SK-N-SH (cell line): Measurements from ENCODE around the gene C3orf33. TPM values are rescaled to one million over a fixed set of nuclear protein-coding genes. Genes with fewer than 3 reads are reported as not detected.
A peak's percentile ranks its signal among the peaks of the same experiment; 100 is the strongest.

ENCODE experiments used
- CTCF ChIA-PET: fragments of 300-600, 350-600 bp; formaldehyde crosslinking; extraction: SDS; loops from one replicate; lab custom pipeline; 2021; lab: Yijun Ruan, JAX
- POLR2A ChIA-PET: fragments of 350-600 bp; sonication (Branson Sonifier 250); formaldehyde crosslinking; extraction: SDS; loops from one replicate; lab custom pipeline; 2020; ENCODE audit warnings: antibody characterized with exemption, inconsistent platforms; lab: Yijun Ruan, JAX
- DNase-seq: peaks from one replicate; pipeline ENCODE4 v3.0.0; 2012
- H2AFZ ChIP-seq: fragments of 200-600 bp; sonication (generic); 2 replicates; pipeline ENCODE4 v1.8.1; 2016; ENCODE audit warnings: antibody characterized with exemption, mild to moderate bottlenecking, low read depth
- H3F3A ChIP-seq: fragments of 200-600 bp; sonication (generic); replicated peaks from 2 replicates; pipeline ENCODE3; 2016; ENCODE audit warnings: antibody characterized with exemption, mild to moderate bottlenecking; ENCODE audit not compliant: insufficient read depth
- H3K27ac ChIP-seq, 2 experiments: fragments of 200-500 bp in 1 of 2; fragments of 200-600 bp in 1 of 2; sonication (Bioruptor generic) in 1 of 2; sonication (generic), shearing (Covaris generic) in 1 of 2; 2 replicates each; pipeline versions ENCODE4 v1.5.1 to v1.6.1; 2014 to 2016; ENCODE audit warnings: low read depth in 2 of 2, inconsistent platforms in 1 of 2, low read length in 1 of 2, mild to moderate bottlenecking in 1 of 2, mixed read lengths in 1 of 2
- H3K27me3 ChIP-seq: fragments of 200-600 bp; sonication (generic), shearing (Covaris generic); 2 replicates; pipeline ENCODE4 v1.6.1; 2016; ENCODE audit warnings: mixed run types; ENCODE audit not compliant: insufficient read depth
- H3K36me3 ChIP-seq, 2 experiments: fragments of 200-500 bp in 1 of 2; fragments of 200-600 bp in 1 of 2; sonication (Bioruptor generic) in 1 of 2; sonication (generic) in 1 of 2; replicated peaks in 1 of 2; 2 replicates each; pipeline versions ENCODE3 to v1.5.1; 2014 to 2016; ENCODE audit warnings: low read length in 1 of 2, mild to moderate bottlenecking in 1 of 2; ENCODE audit not compliant: insufficient read depth in 2 of 2, control insufficient read depth in 1 of 2
- H3K4me1 ChIP-seq, 2 experiments: fragments of 200-500 bp in 1 of 2; fragments of 200-600 bp in 1 of 2; sonication (Bioruptor generic) in 1 of 2; sonication (generic), shearing (Covaris generic) in 1 of 2; 2 replicates each; pipeline versions ENCODE4 v1.5.1 to v1.6.1; 2014 to 2016; ENCODE audit warnings: low read depth in 1 of 2, low read length in 1 of 2, mixed run types in 1 of 2; ENCODE audit not compliant: insufficient read depth in 2 of 2, control insufficient read depth in 1 of 2
- H3K4me2 ChIP-seq: fragments of 200-600 bp; sonication (generic), shearing (Covaris generic); 2 replicates; pipeline ENCODE4 v1.6.1; 2017; ENCODE audit warnings: mixed run types
- H3K4me3 ChIP-seq, 2 experiments: fragments of 200-500 bp in 1 of 2; fragments of 200-600 bp in 1 of 2; sonication (Bioruptor generic) in 1 of 2; sonication (generic), shearing (Covaris generic) in 1 of 2; 2 replicates each; pipeline versions ENCODE4 v1.5.1 to v1.8.1; 2014 to 2016; ENCODE audit warnings: low read depth in 2 of 2, inconsistent platforms in 1 of 2, low read length in 1 of 2, mild to moderate bottlenecking in 1 of 2, mixed read lengths in 1 of 2, moderate library complexity in 1 of 2
- H3K79me2 ChIP-seq: fragments of 200-600 bp; sonication (generic); 2 replicates; pipeline ENCODE4 v1.8.1; 2017; ENCODE audit warnings: mild to moderate bottlenecking; ENCODE audit not compliant: insufficient read depth
- H3K9ac ChIP-seq: fragments of 200-600 bp; sonication (generic); 2 replicates; pipeline ENCODE4 v1.6.1; 2017; ENCODE audit warnings: mixed run types
- H3K9me2 ChIP-seq: fragments of 200-600 bp; sonication (generic); 2 replicates; pipeline ENCODE4 v1.6.1; 2017; ENCODE audit warnings: mixed run types
- H3K9me3 ChIP-seq: fragments of 200-600 bp; sonication (generic); 2 replicates; pipeline ENCODE4 v1.6.1; 2017; ENCODE audit warnings: mixed run types, mild to moderate bottlenecking, moderate library complexity
- H4K20me1 ChIP-seq: fragments of 200-600 bp; sonication (generic); 2 replicates; pipeline ENCODE4 v1.6.1; 2017; ENCODE audit warnings: mild to moderate bottlenecking, mixed run types; ENCODE audit not compliant: insufficient read depth
- FOXJ3 ChIP-seq: sonication (generic); formaldehyde crosslinking; IDR thresholded peaks from 2 replicates; pipeline ENCODE4 v1.5.1; 2020; ENCODE audit warnings: mild to moderate bottlenecking, missing genetic modification reagents
- FOXM1 ChIP-seq: IDR thresholded peaks from 2 replicates; pipeline ENCODE4 v1.4.0; 2012; ENCODE audit warnings: low read depth, mild to moderate bottlenecking
- GABPA ChIP-seq: IDR thresholded peaks from 2 replicates; pipeline ENCODE4 v1.4.0; 2012; ENCODE audit warnings: low read depth, mild to moderate bottlenecking
- JUND ChIP-seq: IDR thresholded peaks from 2 replicates; pipeline ENCODE4 v1.4.0; 2012
- MEF2A ChIP-seq: IDR thresholded peaks from 2 replicates; pipeline ENCODE4 v1.4.0; 2012; ENCODE audit warnings: low read depth, borderline replicate concordance
- NRF1 ChIP-seq: IDR thresholded peaks from 2 replicates; pipeline ENCODE4 v1.6.1; 2012; ENCODE audit warnings: low read depth, mild to moderate bottlenecking, low read length
- RAD21 ChIP-seq: IDR thresholded peaks from 2 replicates; pipeline ENCODE4 v1.6.1; 2012; ENCODE audit warnings: mild to moderate bottlenecking, low read length
- RXRA ChIP-seq: IDR thresholded peaks from 2 replicates; pipeline ENCODE4 v1.4.0; 2012; ENCODE audit warnings: low read depth, mild to moderate bottlenecking, borderline replicate concordance
- SMC3 ChIP-seq: IDR thresholded peaks from 2 replicates; pipeline ENCODE4 v1.6.1; 2012; ENCODE audit warnings: low read depth, low read length, improper control_type of control experiment
- TEAD4 ChIP-seq: IDR thresholded peaks from 2 replicates; pipeline ENCODE4 v1.4.0; 2012; ENCODE audit warnings: mild to moderate bottlenecking, borderline replicate concordance; ENCODE audit not compliant: insufficient read depth
- YY1 ChIP-seq: IDR thresholded peaks from 2 replicates; pipeline ENCODE4 v1.4.0; 2012; ENCODE audit warnings: low read depth, mild to moderate bottlenecking
- WGBS: methylation state at CpG from one replicate; pipeline ENCODE4 v1.1.6; 2017; ENCODE audit warnings: low lambda C conversion rate; 5-methylcytosine and 5-hydroxymethylcytosine counted together
- polyA plus RNA-seq, 3 experiments: library from polyadenylated mRNA; depleted of rRNA; stranded (reverse); fragments of >200 nt; gene quantifications; 2 replicates each; pipeline ENCODE4 v1.2.3, GENCODE V29; 2012
- TF ChIP-seq, protein P1 (sequence below): IDR thresholded peaks from 2 replicates; pipeline ENCODE4 v1.4.0; 2012; ENCODE audit warnings: low read depth, borderline replicate concordance
- TF ChIP-seq, protein P2 (sequence below): IDR thresholded peaks from 2 replicates; pipeline ENCODE4 v1.4.0; 2012; ENCODE audit warnings: low read depth
- TF ChIP-seq, protein P3 (sequence below): IDR thresholded peaks from 2 replicates; pipeline ENCODE4 v1.6.1; 2012; ENCODE audit warnings: mild to moderate bottlenecking, low read depth, low read length, moderate library complexity
- TF ChIP-seq, protein P4 (sequence below): fragments of 150-350 bp; IDR thresholded peaks from 2 replicates; pipeline ENCODE4 v1.6.1; 2016; ENCODE audit warnings: mild to moderate bottlenecking, low read depth, low read length
- TF ChIP-seq, protein P5 (sequence below): fragments of 150-350 bp; IDR thresholded peaks from 2 replicates; pipeline ENCODE4 v1.6.1; 2017; ENCODE audit warnings: antibody characterized with exemption, low read length, low read depth, borderline replicate concordance

C3orf33 gene
- polyA plus RNA-seq, 1 of the 3 experiments (the other 2 are of a cell fraction), result 2.9 TPM

DNA sequence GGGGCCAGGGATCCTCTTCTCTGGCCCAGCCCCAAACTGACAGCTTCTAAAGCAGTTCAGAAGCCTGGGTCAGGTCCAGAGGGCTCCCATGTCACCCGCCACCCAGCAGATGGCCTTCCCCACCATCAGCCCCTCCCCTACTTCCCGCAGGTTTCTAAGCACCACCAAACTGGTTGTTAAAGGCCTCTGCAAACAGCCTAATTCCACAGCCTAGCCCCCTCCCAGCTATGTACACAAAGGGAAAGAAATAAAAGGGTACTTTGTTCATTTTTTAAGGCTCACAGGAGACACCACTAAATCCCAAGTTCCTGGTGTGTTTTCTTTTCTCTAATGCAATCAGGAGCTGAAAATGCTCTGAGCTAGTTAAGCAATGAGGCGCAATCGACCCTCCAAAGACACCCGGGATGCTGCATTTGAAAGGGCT is 91.8 kb downstream of the C3orf33 start:
- ChIA-PET CTCF (interaction anchor here (0.7 to 5.2 kb wide), 5 partner anchors 13 to 391 kb away, joined by 3 to 25 read pairs (median 3); no protein-coding TSS in a partner anchor), POLR2A (no interaction called here)
- no peak overlapping the region for H3K27ac ChIP-seq
- TF ChIP-seq SMC3 (no peak), FOXM1 (no peak), RAD21 (no peak), YY1 (no peak), GABPA (no peak), NRF1 (no peak), TEAD4 (no peak), RXRA (no peak), MEF2A (no peak), FOXJ3 (CRISPR knock-in tag) (no peak), JUND (no peak)
- TF ChIP-seq, protein P1, sequence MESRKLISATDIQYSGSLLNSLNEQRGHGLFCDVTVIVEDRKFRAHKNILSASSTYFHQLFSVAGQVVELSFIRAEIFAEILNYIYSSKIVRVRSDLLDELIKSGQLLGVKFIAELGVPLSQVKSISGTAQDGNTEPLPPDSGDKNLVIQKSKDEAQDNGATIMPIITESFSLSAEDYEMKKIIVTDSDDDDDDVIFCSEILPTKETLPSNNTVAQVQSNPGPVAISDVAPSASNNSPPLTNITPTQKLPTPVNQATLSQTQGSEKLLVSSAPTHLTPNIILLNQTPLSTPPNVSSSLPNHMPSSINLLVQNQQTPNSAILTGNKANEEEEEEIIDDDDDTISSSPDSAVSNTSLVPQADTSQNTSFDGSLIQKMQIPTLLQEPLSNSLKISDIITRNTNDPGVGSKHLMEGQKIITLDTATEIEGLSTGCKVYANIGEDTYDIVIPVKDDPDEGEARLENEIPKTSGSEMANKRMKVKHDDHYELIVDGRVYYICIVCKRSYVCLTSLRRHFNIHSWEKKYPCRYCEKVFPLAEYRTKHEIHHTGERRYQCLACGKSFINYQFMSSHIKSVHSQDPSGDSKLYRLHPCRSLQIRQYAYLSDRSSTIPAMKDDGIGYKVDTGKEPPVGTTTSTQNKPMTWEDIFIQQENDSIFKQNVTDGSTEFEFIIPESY, result no peak
- TF ChIP-seq, protein P2, sequence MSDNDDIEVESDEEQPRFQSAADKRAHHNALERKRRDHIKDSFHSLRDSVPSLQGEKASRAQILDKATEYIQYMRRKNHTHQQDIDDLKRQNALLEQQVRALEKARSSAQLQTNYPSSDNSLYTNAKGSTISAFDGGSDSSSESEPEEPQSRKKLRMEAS, result no peak
- TF ChIP-seq, protein P3, sequence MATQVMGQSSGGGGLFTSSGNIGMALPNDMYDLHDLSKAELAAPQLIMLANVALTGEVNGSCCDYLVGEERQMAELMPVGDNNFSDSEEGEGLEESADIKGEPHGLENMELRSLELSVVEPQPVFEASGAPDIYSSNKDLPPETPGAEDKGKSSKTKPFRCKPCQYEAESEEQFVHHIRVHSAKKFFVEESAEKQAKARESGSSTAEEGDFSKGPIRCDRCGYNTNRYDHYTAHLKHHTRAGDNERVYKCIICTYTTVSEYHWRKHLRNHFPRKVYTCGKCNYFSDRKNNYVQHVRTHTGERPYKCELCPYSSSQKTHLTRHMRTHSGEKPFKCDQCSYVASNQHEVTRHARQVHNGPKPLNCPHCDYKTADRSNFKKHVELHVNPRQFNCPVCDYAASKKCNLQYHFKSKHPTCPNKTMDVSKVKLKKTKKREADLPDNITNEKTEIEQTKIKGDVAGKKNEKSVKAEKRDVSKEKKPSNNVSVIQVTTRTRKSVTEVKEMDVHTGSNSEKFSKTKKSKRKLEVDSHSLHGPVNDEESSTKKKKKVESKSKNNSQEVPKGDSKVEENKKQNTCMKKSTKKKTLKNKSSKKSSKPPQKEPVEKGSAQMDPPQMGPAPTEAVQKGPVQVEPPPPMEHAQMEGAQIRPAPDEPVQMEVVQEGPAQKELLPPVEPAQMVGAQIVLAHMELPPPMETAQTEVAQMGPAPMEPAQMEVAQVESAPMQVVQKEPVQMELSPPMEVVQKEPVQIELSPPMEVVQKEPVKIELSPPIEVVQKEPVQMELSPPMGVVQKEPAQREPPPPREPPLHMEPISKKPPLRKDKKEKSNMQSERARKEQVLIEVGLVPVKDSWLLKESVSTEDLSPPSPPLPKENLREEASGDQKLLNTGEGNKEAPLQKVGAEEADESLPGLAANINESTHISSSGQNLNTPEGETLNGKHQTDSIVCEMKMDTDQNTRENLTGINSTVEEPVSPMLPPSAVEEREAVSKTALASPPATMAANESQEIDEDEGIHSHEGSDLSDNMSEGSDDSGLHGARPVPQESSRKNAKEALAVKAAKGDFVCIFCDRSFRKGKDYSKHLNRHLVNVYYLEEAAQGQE, result no peak
- TF ChIP-seq, protein P4, sequence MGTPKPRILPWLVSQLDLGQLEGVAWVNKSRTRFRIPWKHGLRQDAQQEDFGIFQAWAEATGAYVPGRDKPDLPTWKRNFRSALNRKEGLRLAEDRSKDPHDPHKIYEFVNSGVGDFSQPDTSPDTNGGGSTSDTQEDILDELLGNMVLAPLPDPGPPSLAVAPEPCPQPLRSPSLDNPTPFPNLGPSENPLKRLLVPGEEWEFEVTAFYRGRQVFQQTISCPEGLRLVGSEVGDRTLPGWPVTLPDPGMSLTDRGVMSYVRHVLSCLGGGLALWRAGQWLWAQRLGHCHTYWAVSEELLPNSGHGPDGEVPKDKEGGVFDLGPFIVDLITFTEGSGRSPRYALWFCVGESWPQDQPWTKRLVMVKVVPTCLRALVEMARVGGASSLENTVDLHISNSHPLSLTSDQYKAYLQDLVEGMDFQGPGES, result no peak
- TF ChIP-seq, protein P5, sequence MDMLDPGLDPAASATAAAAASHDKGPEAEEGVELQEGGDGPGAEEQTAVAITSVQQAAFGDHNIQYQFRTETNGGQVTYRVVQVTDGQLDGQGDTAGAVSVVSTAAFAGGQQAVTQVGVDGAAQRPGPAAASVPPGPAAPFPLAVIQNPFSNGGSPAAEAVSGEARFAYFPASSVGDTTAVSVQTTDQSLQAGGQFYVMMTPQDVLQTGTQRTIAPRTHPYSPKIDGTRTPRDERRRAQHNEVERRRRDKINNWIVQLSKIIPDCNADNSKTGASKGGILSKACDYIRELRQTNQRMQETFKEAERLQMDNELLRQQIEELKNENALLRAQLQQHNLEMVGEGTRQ, result no peak
- H4K20me1 ChIP-seq, result no peaks in the 10 kb centered on the region
- no peaks in the 10 kb centered on the region for H3K9me2 ChIP-seq
- H3K4me3 ChIP-seq, result no peak overlapping the region
- H2AFZ ChIP-seq, result no peak overlapping the region
- H3K36me3 ChIP-seq, result no peaks in the 10 kb centered on the region
- H3K4me2 ChIP-seq, result no peak overlapping the region
- no peak overlapping the region for H3K9ac ChIP-seq
- no peaks in the 10 kb centered on the region for H3K9me3 ChIP-seq
- H3K27me3 ChIP-seq, result no peaks in the 10 kb centered on the region
- 78% methylated on average over 5 of the region's 5 CpGs for WGBS
- DNase-seq, result peak; percentile 23
- H3K4me1 ChIP-seq, result no peaks in the 10 kb centered on the region; a peak in 1 of 4 replicates
- no peaks in the 10 kb centered on the region for H3K79me2 ChIP-seq
- H3F3A ChIP-seq, result no peaks in the 10 kb centered on the region

Other genes starting within 250 kb of the C3orf33 start
- gene PLCH1, start 61.2 kb downstream of the C3orf33 start, polyA plus RNA-seq (2012; rRNA removed), result 0.08 and 0.26 TPM in 2 replicates
- gene SLC33A1, start 48.1 kb upstream of the C3orf33 start, polyA plus RNA-seq (2012; rRNA removed), result 10.3 and 12.8 TPM in 2 replicates
- gene GMPS, start 64.4 kb upstream of the C3orf33 start, polyA plus RNA-seq (2012; rRNA removed), result 13.4 and 14.8 TPM in 2 replicates